GM19438 (cell line): ENCODE results near the gene TTLL8.
A peak's percentile ranks its signal among the peaks of the same experiment; 100 is the strongest.

ENCODE experiments used
- ATAC-seq: cut with Tn5 transposase; IDR thresholded peaks from one replicate; pipeline ENCODE4 v1.9.1; 2021; ENCODE audit warnings: low read depth; ENCODE audit not compliant: unreplicated experiment

The TTLL8 gene

GRCh38 chr22:49970528-49971231, 87.4 kb downstream of the TTLL8 start:
- ATAC-seq = peak; percentile 60

GRCh38 chr22:49969751-49970527, 88.2 kb downstream of the TTLL8 start:
- ATAC-seq = no peak

- ATAC-seq = no peak
Measured at GRCh38 chr22:49968831-49969661, 89.1 kb downstream of the TTLL8 start.
